SKM-1 (cell line): Measurements from ENCODE around the gene TMEM147.
A peak's percentile ranks its signal among the peaks of the same experiment; 100 is the strongest.

Experiments
- DNase-seq: peaks from one replicate; lab custom pipeline; 2025; ENCODE audit not compliant: unreplicated experiment; lab: John Stamatoyannopoulos, UW

TMEM147 gene

GRCh38 chr19:35519291-35519690, 26.1 kb upstream of the TMEM147 start:
- DNase-seq: no peak

- DNase-seq: no peak
These were observed 24.2 kb upstream of the TMEM147 start for GRCh38 chr19:35521124-35521743.

- DNase-seq: no peak
These were observed 22.6 kb upstream of the TMEM147 start for GRCh38 chr19:35522745-35523327.

GRCh38 chr19:35524181-35524837, 21.1 kb upstream of the TMEM147 start:
- no peak for DNase-seq

DNA sequence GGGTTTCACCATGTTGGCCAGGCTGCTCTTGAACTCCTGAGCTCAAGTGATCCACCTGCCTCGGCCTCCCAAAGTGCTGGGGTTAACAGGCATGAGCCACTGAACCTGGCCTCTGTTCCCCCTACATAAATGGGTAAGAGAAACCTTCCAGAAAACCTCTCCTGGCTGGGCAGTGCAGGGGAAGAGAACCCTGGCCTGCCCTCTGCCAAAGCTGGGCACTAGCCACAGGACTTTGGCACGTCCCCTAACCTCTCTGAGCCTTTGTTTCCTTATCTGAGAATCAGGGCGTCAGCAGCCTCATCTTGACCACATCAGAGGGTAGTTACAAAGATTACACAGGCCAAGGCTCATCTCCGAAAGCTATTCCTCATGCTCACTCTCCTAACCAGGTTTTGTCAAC, 19.6 kb upstream of the TMEM147 start:
- DNase-seq: no peak

DNA sequence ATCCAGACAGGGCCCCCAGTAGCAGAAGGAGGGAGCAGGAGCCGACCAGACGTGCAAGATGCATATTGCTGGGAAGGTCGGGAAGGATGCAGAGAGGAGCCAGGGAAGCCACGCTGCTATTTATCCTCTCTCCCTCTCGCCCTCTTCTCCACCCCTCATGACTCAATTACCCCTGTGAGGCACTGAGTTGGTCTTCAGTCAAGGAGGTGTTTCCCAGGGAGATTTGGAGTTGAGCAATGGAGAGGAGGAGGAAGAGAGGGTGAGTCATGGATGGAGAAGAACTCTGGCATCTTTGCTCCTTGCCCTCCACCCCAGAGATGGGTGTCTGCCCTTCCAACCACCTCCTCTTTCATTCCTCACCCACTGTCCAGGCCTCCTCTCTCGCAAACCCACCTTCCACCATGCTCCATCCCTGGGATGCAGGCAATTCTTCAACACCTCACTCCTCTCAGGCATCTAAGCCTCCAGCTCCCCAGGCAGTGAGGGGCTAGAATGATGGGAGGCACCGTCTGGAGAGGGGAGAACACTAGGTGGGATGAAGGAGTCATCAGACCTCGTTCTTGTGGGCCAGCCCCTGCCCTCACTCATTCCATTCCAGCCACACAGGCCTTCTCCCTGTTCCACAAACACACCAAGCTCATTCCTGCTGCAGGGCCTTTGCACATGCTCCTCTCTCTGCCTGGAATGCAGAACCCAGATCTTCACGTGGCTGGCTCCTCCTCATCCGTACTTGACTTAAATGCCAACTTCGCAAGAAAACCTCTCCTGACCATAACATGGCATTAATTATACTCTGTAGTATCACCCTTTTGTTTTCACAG, 17.0 kb upstream of the TMEM147 start, which contains the start of gene SBSN:
SBSN (minus strand) TSS at position 94 of the 821 bp plus-strand sequence; CDS start at position 64, 30 bp downstream.
- DNase-seq: no peak

DNA sequence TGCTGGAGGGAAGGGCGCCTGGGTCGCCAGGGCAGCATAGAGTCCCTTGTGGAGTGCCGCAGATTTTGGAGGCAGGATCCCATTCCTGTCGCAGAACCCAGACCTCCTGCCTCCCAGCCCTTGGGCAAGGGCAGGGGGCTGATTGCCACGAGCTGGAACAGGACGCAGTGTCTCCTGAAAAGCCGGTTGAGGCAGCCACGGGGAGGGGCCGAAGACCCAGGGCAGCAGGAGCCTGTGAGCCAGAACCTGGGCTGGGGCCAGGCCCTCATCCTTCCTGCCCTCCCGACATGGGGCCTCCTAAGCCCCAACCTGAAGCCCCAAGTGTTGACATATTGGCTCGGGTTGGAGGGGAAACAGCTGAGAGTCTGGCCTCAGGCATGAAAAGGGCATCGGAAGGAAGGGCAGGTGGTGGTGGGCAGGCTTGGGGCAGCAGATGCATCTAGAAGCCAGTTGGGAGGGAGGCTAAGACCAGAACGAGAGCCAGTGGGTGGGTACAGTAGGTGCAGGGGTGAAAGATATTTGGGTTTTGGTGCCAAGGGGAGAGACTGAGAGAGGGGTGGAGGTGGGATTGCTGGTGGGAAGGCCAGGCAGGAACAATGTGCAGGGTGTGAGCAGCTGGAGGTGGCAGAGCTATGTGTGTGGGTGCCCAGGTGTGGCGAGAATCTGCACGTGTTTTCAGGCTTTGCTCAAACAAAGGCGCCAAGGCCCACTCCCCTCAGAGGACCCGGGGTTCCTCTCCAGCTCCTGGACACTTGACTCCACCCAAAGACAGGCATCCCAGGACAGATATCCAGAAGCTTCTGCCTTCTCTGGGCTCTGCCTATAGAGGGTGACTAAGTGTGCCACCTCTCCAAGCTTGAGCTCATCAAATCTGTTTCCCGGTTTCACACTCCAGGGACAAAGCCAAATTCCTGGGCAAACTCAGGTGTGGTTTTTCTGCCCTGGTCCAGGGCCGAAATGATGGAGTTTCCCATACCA, 15.9 kb upstream of the TMEM147 start:
- no peak for DNase-seq

- DNase-seq: no peak
These were observed 14.1 kb upstream of the TMEM147 start for GRCh38 chr19:35531291-35531690.

DNA sequence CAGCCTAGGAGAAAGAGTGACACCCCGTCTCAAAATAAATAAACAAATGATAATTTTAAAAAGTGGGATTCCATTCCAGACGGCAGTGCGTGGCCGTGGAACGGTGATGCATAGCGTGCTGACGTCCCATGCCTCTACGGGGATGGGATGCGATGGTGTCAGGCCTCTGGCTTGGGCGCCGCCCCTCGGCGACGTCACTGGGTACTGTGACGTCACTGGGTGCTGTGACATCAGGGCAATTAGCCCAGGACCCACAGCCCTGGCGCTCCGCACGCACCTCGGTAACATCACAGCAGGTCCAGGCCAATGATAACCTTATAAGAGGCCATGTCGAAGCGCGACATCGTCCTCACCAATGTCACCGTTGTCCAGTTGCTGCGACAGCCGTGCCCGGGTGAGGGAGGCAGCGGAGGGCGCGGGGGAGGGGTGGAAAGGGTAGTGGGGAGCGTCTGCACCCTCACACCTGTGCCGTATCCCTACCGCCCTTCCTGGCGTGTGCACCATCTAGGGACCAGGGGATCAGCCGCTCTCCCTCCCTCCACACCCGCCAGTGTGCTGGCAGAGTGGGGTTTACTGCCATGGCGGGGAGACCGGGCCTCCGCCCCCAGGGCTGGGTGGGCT, 12.1 kb upstream of the TMEM147 start, which contains the start of gene GAPDHS:
GAPDHS (plus strand) TSS at position 256 of the 621 bp plus-strand sequence; CDS start at position 328, 72 bp downstream.
- no peak for DNase-seq

- DNase-seq: peak; percentile 34
These were observed 11.5 kb upstream of the TMEM147 start for GRCh38 chr19:35533822-35534392.

DNA sequence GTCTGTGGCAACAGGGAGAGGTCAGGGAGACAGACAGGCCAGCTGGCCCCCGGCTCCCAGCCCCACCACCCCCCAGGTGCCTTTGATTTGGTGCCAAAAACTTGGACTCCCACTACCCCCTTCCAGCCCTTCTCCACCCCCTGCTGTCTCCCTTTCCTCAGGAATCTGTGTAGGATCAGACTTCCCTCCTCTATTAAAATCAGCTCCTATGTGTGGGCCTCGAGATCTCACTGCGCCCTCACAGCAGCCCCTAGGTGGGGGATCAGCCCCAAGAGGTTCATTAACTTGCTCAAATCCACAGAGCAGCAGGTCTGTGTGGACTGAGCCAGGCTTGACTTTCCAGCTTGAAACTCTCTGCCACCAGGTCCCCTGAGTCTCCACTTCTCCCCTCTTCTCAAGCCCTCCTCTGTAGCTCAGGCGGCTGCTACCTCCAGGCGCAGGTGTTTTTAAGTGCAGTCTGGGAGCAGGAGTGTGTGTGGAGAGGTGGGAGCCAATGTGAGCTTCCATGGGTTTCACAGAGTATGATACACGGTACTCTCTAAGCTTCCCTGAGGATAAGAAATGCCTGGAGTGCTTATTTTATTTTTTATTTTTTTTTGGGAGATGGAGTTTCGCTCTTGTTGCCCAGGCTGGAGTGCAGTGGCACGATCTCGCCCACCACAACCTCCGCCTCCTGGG, 10.5 kb upstream of the TMEM147 start:
- no peak for DNase-seq

GRCh38 chr19:35539314-35539713, 6.1 kb upstream of the TMEM147 start:
- no peak for DNase-seq

DNA sequence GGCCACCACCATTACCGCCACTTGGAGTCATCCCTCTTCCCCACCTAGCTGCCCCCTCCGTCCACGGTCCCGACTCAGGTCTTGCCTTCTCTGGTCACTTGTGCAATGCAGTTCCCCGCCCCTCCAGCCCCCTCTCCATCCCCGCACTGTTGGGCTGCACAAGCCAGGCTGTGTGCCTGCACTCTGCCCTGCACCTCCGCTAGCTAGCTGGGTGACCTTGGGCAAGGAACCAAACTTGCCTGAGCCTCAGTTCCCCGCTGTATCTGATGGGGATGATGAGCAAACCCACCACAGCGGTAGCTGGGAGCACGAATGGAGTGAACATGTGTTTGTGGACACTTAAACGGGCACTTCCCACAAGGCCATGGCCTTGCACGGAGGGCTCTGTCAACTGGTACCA, 5.6 kb upstream of the TMEM147 start:
- DNase-seq: no peak

- no peak for DNase-seq
These were observed 5.0 kb upstream of the TMEM147 start for GRCh38 chr19:35540356-35540927.

GRCh38 chr19:35542209-35542608, 3.2 kb upstream of the TMEM147 start:
- DNase-seq: no peak

DNA sequence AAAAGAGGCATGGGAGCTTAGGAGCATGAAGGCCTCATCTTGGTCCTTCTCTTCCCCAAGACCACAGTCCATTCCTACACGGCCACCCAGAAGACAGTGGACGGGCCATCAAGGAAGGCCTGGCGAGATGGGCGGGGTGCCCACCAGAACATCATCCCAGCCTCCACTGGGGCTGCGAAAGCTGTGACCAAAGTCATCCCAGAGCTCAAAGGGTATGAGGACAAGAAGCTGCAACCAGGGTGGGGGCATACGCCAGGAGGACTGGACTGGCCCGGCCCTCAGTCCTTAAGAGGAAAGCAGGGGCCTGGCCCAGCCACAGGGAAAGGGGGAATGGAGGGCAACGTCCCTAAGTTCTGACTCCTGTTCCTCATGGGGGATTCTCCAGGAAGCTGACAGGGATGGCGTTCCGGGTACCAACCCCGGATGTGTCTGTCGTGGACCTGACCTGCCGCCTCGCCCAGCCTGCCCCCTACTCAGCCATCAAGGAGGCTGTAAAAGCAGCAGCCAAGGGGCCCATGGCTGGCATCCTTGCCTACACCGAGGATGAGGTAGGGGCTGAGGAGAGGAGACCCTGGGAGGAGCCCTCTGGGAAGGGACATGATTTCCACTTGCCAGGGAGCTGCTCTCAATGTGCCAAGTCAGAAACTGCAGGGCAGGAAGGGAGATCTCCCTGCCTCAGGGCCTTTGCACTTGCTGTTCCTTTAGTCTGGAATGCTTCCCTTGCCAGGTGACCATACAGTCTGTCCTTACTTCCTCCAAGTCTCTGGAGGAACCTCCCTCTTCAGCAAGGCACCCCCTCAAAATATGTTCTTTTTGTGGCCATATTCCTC, 1.9 kb upstream of the TMEM147 start:
- no peak for DNase-seq

GRCh38 chr19:35544110-35544802, 1.2 kb upstream of the TMEM147 start:
- no peak for DNase-seq
